NCI-H1105 (cell line): Measurements from ENCODE around the gene ADRB2.
"Not testable (repeated sequence)": the region's sequence is repeated elsewhere in the genome, so short reads cannot be mapped to it uniquely, and the experiment has no call there.

Source experiments
- DNase-seq: peaks from one replicate; lab custom pipeline; 2025; lab: John Stamatoyannopoulos, UW

ADRB2 gene

GRCh38 chr5:148856009-148856367 is 29.6 kb downstream of the ADRB2 start:
- DNase-seq: no peak

- DNase-seq: no peak
Observed at GRCh38 chr5:148856424-148856823, 30.0 kb downstream of the ADRB2 start.

- DNase-seq: no peak
Observed at GRCh38 chr5:148857474-148857873, 31.1 kb downstream of the ADRB2 start.

GRCh38 chr5:148858106-148858505 is 31.7 kb downstream of the ADRB2 start:
- DNase-seq: no peak

- DNase-seq: no peak
Observed at GRCh38 chr5:148858547-148858946, 32.1 kb downstream of the ADRB2 start.

- DNase-seq: no peak
Observed at GRCh38 chr5:148859703-148860102, 33.3 kb downstream of the ADRB2 start.

GRCh38 chr5:148860599-148860998 is 34.2 kb downstream of the ADRB2 start:
- DNase-seq: no peak

GRCh38 chr5:148861088-148861487 is 34.7 kb downstream of the ADRB2 start:
- DNase-seq: no peak

- DNase-seq: no peak
Observed at GRCh38 chr5:148861696-148862095, 35.3 kb downstream of the ADRB2 start.

- no peak for DNase-seq
Observed at GRCh38 chr5:148864113-148864841, 37.9 kb downstream of the ADRB2 start.

GRCh38 chr5:148866024-148866423 is 39.6 kb downstream of the ADRB2 start:
- DNase-seq: no peak

- no peak for DNase-seq
Observed at GRCh38 chr5:148873120-148873519, 46.7 kb downstream of the ADRB2 start.

- DNase-seq: no peak
Observed at GRCh38 chr5:148873690-148874485, 47.5 kb downstream of the ADRB2 start.

- DNase-seq: no peak
Observed at GRCh38 chr5:148875205-148875875, 48.9 kb downstream of the ADRB2 start.

GRCh38 chr5:148877436-148877835 is 51.0 kb downstream of the ADRB2 start:
- not testable (repeated sequence) for DNase-seq
